Endothelial cell of umbilical vein (primary cell): ENCODE data around the gene FCMR. TPM values are rescaled to one million over a fixed set of nuclear protein-coding genes. Genes with fewer than 3 reads are reported as not detected.

Experiments used
- BruUV-seq: library from RNA; stranded (reverse); fragments of 400-500 nt; replicated peaks from 2 replicates; lab custom pipeline; 2021; lab: Mats Ljungman, UMichigan
- CTCF ChIA-PET: fragments of 300-600, 350-600 bp; sonication (Branson Sonifier 250); formaldehyde crosslinking; loops from one replicate; lab custom pipeline; 2021; ENCODE audit warnings: antibody characterized with exemption, inconsistent platforms; lab: Charles Lee
- POLR2A ChIA-PET: fragments of 300-600, 350-600 bp; sonication (Branson Sonifier 250); formaldehyde crosslinking; loops from one replicate; lab custom pipeline; 2021; ENCODE audit warnings: antibody characterized with exemption, inconsistent platforms; lab: Charles Lee
- DNase-seq: peaks from one replicate; pipeline ENCODE4 v3.0.0-alpha.2; 2011; ENCODE audit warnings: low read depth, low spot score
- FAIRE-seq: peaks from 2 replicates; lab custom pipeline; 2011; peaks lifted over from hg19 to GRCh38; lab: Jason Lieb, UNC
- H2AFZ ChIP-seq: 2 replicates; pipeline ENCODE4 v1.6.0; 2012; ENCODE audit warnings: low read depth, low read length, control low read depth, inconsistent platforms
- H3K27ac ChIP-seq: 2 replicates; pipeline ENCODE4 v1.5.1; 2011; ENCODE audit warnings: low read depth, mild to moderate bottlenecking, control low read depth, low read length, moderate library complexity; ENCODE audit not compliant: insufficient read depth
- H3K27me3 ChIP-seq, 2 experiments: 2 replicates each; pipeline versions ENCODE4 v1.6.0 to v1.6.1; 2011; ENCODE audit warnings: low read length in 2 of 2, mixed read lengths in 1 of 2; ENCODE audit not compliant: control insufficient read depth in 2 of 2, insufficient read depth in 2 of 2
- H3K36me3 ChIP-seq, 2 experiments: 2 replicates in 1 of 2; 3 replicates in 1 of 2; pipeline ENCODE4 v1.5.1; 2011; ENCODE audit warnings: low read length in 2 of 2, mild to moderate bottlenecking in 1 of 2, moderate library complexity in 1 of 2; ENCODE audit not compliant: control insufficient read depth in 2 of 2, insufficient read depth in 2 of 2; ENCODE audit errors: extremely low read depth in 1 of 2
- H3K4me1 ChIP-seq: 3 replicates; pipeline ENCODE4 v1.5.1; 2011; ENCODE audit warnings: mild to moderate bottlenecking, low read length; ENCODE audit not compliant: control insufficient read depth, insufficient read depth; ENCODE audit errors: extremely low read depth
- H3K4me2 ChIP-seq: 2 replicates; pipeline ENCODE4 v1.6.1; 2011; ENCODE audit warnings: low read length, control low read depth, mixed read lengths; ENCODE audit not compliant: insufficient read depth
- H3K4me3 ChIP-seq, 3 experiments: fragments of 200-600 bp in 1 of 3; sonication (generic), shearing (Covaris generic) in 1 of 3; replicated peaks in 1 of 3; 2 replicates each; pipeline ENCODE4 v1.5.1; 2011 to 2016; ENCODE audit warnings: control low read depth in 3 of 3, low read length in 3 of 3, mild to moderate bottlenecking in 2 of 3, inconsistent platforms in 1 of 3, low read depth in 1 of 3, moderate library complexity in 1 of 3; ENCODE audit not compliant: insufficient read depth in 1 of 3
- H3K79me2 ChIP-seq: 2 replicates; pipeline ENCODE4 v1.6.0; 2012; ENCODE audit warnings: low read length, inconsistent platforms; ENCODE audit not compliant: control insufficient read depth, insufficient read depth
- H3K9ac ChIP-seq: replicated peaks from 2 replicates; pipeline ENCODE3; 2011; ENCODE audit warnings: low read length, control low read depth; ENCODE audit not compliant: insufficient read depth; ENCODE audit errors: extremely low read depth
- H3K9me1 ChIP-seq: replicated peaks from 3 replicates; pipeline ENCODE4 v1.6.0; 2011; ENCODE audit warnings: mild to moderate bottlenecking, low read length; ENCODE audit not compliant: control insufficient read depth, insufficient read depth; ENCODE audit errors: extremely low read depth
- H3K9me3 ChIP-seq: replicated peaks from 2 replicates; pipeline ENCODE4 v1.5.1; 2012; ENCODE audit warnings: low read length, inconsistent platforms; ENCODE audit not compliant: control insufficient read depth, insufficient read depth
- H4K20me1 ChIP-seq: replicated peaks from 2 replicates; pipeline ENCODE3; 2011; ENCODE audit warnings: mild to moderate bottlenecking, low read length; ENCODE audit not compliant: control insufficient read depth, insufficient read depth; ENCODE audit errors: extremely low read depth
- EZH2 ChIP-seq: IDR thresholded peaks from 2 replicates; pipeline ENCODE4 v1.6.1; 2012; ENCODE audit warnings: borderline replicate concordance, low read depth, mild to moderate bottlenecking, moderate library complexity, low read length, inconsistent platforms; ENCODE audit not compliant: severe bottlenecking
- FOS ChIP-seq: IDR thresholded peaks from 2 replicates; pipeline ENCODE4 v1.6.1; 2011; ENCODE audit warnings: mild to moderate bottlenecking, low read length, moderate library complexity, borderline replicate concordance; ENCODE audit not compliant: insufficient read depth
- GATA2 ChIP-seq: IDR thresholded peaks from 2 replicates; pipeline ENCODE4 v1.7.0; 2011; ENCODE audit warnings: low read depth, mild to moderate bottlenecking, moderate library complexity, mixed read lengths, low read length; ENCODE audit not compliant: insufficient read length, insufficient read depth
- JUN ChIP-seq: IDR thresholded peaks from 2 replicates; pipeline ENCODE4 v1.6.1; 2011; ENCODE audit warnings: borderline replicate concordance, low read depth; ENCODE audit not compliant: insufficient read length, insufficient read depth
- MAX ChIP-seq: IDR thresholded peaks from 2 replicates; pipeline ENCODE4 v1.6.1; 2011; ENCODE audit not compliant: insufficient read depth, insufficient read length
- MYC ChIP-seq: IDR thresholded peaks from one replicate; pipeline ENCODE4 v1.6.1; 2011; ENCODE audit warnings: mild to moderate bottlenecking, low read depth, low read length
- POLR2A ChIP-seq: IDR thresholded peaks from 2 replicates; pipeline ENCODE4 v1.6.1; 2012; ENCODE audit warnings: low read depth, mild to moderate bottlenecking, control low read depth, low read length
- POLR2AphosphoS5 ChIP-seq: IDR thresholded peaks from 2 replicates; pipeline ENCODE4 v1.6.1; 2012; ENCODE audit warnings: low read depth, mild to moderate bottlenecking, control low read depth, low read length, moderate library complexity; ENCODE audit not compliant: insufficient read depth
- dilution Hi-C: fragments of 300-500 bp; cut with MboI; formaldehyde crosslinking; loops from one replicate; pipeline ENCODE4 v1.15.0; 2019; ENCODE audit warnings: low sequenced_read_pairs; ENCODE audit not compliant: extremely low pct_ligation_motif_present
- intact Hi-C: fragments of 100-400 bp; cut with micrococcal nuclease; formaldehyde crosslinking; loops from one replicate; pipeline ENCODE4 v1.10.0; 2022
- polyA plus RNA-seq, 4 experiments: library from polyadenylated mRNA; depleted of rRNA in 3 of 4; stranded (reverse) in 3 of 4; unstranded in 1 of 4; fragments of >200 nt; gene quantifications; 2 replicates each; pipeline versions ENCODE4 v1.2.1 to v1.2.3, GENCODE V29; 2011 to 2012; ENCODE audit warnings: missing spikeins in 1 of 4
- total RNA-seq: library from RNA; stranded (reverse); gene quantifications from 2 replicates; pipeline ENCODE4 v1.2.3, GENCODE V29; 2021
- TF ChIP-seq, protein P1 (sequence below), 2 donors: IDR thresholded peaks; 1 replicate in 1 of 2; 2 replicates in 1 of 2; pipeline ENCODE4 v1.5.1; 2011; ENCODE audit warnings: low read length in 2 of 2, mild to moderate bottlenecking in 2 of 2, moderate library complexity in 2 of 2, control low read depth in 1 of 2, inconsistent platforms in 1 of 2, low read depth in 1 of 2; ENCODE audit not compliant: insufficient read depth in 1 of 2; ENCODE audit errors: extremely low read depth in 1 of 2

Gene FCMR
- total and polyA plus RNA-seq, 2 donors (not counting 3 experiments of a cell fraction or from before 2014, with no cell fraction given), result not detected

- no peak for DNase-seq
- no TSS peak for BruUV-seq
- intact Hi-C loops, result no loop called here
- Histone ChIP-seq H3K27ac (no peak overlapping the region), H4K20me1 (no peaks in the 10 kb centered on the region), H3K27me3 (peaks cover 0 to 5% of the 10 kb centered on the region in 2 experiments), H2AFZ (no peak overlapping the region), H3K4me3 (no peak overlapping the region), H3K4me1 (no peaks in the 10 kb centered on the region), H3K9me1 (no peaks in the 10 kb centered on the region), H3K9ac (no peak overlapping the region), H3K4me2 (no peak overlapping the region), H3K36me3 (no peaks in the 10 kb centered on the region), H3K9me3 (no peaks in the 10 kb centered on the region), H3K79me2 (no peaks in the 10 kb centered on the region)
- ChIA-PET CTCF (interaction anchor here (0.8 kb wide), 1 partner anchor 19 kb away, joined by 3 read pairs; no protein-coding TSS in a partner anchor), POLR2A (no interaction called here)
- dilution Hi-C loops, result no loop called here
- TF ChIP-seq POLR2AphosphoS5 (no peak), MAX (no peak), POLR2A (no peak), MYC (no peak), JUN (no peak), FOS (no peak), GATA2 (no peak), EZH2 (no peak)
- TF ChIP-seq, protein P1, sequence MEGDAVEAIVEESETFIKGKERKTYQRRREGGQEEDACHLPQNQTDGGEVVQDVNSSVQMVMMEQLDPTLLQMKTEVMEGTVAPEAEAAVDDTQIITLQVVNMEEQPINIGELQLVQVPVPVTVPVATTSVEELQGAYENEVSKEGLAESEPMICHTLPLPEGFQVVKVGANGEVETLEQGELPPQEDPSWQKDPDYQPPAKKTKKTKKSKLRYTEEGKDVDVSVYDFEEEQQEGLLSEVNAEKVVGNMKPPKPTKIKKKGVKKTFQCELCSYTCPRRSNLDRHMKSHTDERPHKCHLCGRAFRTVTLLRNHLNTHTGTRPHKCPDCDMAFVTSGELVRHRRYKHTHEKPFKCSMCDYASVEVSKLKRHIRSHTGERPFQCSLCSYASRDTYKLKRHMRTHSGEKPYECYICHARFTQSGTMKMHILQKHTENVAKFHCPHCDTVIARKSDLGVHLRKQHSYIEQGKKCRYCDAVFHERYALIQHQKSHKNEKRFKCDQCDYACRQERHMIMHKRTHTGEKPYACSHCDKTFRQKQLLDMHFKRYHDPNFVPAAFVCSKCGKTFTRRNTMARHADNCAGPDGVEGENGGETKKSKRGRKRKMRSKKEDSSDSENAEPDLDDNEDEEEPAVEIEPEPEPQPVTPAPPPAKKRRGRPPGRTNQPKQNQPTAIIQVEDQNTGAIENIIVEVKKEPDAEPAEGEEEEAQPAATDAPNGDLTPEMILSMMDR (IDR thresholded peaks at IDR 0.05; ENCODE audit: extremely low read depth in 1 of 2, insufficient read depth in 1 of 2, low read depth in 1 of 2, low read length in 2 of 2), result no peak
- no peak for FAIRE-seq
Measured at GRCh38 chr1:206893380-206893779, 28.4 kb downstream of the FCMR start.
